HG03571 (cell line): ENCODE measurements around the gene CASP8AP2.
"Not testable (repeated sequence)": the region's sequence is repeated elsewhere in the genome, so short reads cannot be mapped to it uniquely, and the experiment has no call there.

Source experiments
- ATAC-seq: cut with Tn5 transposase; IDR thresholded peaks from one replicate; pipeline ENCODE4 v1.9.1; 2021; ENCODE audit not compliant: unreplicated experiment

Gene CASP8AP2

DNA sequence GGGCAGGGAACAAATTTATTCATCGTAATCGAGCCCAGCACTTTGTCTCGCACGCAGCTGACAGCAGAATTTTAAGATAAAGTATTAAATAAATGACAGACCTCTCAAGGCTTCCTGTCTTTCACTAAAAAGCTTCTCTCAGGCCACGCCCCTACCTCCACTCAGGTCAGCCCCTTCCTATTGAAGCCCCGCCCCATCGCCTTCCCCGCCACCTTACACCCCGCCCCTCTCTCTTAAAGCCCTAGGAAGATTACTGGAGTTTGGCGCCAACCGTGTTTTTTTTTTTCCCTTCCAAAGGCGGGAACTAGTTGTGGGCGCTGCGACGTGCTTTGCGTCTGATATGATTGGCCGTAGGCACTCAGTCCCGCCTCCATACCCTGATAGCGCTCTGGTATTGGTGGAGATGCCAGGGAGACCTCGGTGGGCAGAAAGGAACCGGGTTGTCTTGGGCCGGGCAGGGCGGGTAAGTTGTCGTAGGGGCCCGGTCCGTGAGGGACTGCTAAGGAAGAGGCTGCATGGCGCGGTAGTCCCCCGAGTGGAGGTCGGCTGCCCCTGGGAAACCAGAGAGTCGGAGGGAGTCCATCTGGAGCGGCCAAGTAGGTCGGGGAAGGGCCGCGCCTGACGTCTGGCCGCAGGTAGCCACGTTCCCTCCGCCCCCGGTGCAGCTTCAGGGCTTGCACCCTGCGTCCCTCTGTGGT is at the start of gene CASP8AP2:
Gene CASP8AP2 (plus strand): TSS at position 409 of the 698 bp plus-strand sequence.
- ATAC-seq: peak; percentile 96

DNA sequence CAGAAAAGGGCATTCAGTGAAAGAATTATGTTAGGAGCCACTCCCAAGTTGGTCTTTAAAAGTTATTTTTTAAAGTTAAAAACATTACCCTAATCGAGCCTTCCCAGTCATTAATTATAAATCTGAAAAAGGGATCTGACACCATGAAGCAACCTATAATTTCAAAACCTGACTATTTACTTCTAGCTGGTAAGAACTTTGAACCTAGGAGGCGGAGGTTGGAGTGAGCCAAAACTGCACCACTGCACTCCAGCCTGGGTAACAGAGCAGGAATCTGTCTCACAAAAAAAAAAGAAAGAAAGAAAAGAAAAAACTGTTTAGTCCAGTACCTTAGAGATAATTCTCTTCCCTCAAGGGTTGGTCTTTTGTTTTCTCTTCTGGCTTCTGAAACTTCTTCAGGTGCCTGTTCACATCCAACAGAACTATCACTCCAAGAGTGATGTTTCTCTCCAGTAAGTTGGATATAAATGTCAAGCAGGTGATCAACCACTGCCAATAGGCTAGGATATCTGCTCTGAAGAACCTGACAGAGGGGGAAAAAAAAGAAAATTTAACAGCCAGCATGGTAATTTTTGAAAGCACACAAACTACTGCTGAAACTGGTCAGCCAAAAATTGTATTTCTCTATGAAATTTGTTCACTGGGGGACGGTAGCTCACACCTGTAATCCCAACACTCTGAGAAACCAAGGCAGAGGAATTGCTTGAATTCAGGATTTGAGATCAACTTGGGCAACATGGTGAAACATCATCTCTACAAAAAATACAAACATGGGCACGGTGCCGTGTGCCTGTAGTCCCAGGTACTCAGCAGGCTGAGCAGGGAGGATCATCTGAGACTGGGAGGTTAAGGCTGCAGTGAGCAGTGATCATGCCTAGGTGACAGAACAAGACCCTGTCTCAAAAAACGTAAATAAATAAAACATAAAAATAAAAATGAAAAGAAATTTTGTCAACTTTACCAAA is 48.3 kb upstream of the CASP8AP2 start:
- no peak for ATAC-seq

DNA sequence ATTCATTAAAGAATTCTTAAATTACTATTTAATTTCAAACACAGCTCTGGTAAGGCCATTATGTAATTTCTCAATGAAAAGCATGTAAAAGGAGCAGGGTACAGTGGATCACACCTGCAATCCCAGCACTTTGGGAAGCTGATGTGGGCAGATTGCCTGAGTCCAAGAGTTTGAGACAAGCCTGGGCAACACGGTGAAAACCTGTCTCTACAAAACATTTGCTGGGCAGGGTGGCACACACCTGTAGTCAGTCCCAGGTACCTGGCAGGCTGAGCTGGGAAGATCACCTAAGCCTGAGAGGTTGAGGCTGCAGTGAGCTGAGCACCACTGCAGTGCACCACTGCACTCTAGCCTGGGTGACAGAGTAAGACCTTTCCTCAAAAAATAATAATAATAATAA is 47.5 kb upstream of the CASP8AP2 start:
- no peak for ATAC-seq

DNA sequence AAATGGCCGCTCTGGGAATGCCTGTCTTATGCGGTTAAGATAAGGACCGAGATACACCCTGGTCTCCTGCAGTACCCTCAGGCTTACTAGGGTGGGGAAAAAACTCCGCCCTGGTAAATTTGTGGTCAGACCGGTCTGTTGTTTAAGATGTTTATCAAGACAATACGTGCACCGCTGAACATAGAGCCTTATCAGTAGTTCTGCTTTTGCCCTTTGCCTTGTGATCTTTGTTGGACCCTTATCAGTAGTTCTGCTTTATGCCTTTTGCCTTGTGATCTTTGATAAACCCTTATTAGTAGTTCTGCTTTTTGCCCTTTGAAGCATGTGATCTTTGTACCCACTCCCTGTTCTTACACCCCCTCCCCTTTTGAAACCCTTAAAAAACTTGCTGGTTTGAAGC is 46.4 kb upstream of the CASP8AP2 start:
- ATAC-seq: not testable (repeated sequence)

DNA sequence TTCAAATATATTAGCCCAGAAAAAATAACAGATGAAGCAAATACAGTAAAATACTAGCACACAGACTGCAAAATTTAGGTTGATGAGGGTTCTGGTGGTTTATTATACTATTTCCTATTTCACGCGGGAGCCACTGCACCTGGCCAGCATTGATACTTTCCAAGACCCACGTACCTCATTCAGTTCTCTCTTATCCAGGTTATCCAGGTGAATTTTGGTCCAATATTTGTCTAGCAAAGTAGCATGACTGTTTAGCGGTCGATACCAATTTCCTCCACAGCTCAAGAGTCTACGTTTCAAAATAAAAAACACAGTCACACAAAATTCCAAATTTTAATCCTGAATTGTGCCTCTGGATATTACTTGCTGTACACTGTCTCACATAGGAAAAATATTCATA is 44.8 kb upstream of the CASP8AP2 start:
- no peak for ATAC-seq

DNA sequence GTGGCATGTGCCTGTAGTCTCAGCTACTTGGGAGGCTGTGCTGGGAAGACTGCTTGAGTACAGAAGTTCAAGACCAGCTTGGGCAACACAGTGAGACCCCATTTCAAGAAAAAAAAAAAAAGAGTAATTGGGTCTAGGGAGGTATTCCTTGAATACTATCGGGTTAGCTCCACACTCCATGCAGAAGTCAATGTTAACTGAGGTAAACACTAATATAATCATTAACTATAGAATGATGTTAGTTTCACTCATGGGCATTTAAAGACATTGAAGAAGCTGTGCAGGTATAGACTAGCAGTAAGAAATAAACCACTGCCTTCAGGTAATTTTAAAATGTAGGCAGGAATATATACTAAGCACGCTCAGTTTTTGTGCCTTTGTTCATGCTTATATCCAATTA is 42.7 kb upstream of the CASP8AP2 start:
- ATAC-seq: no peak

DNA sequence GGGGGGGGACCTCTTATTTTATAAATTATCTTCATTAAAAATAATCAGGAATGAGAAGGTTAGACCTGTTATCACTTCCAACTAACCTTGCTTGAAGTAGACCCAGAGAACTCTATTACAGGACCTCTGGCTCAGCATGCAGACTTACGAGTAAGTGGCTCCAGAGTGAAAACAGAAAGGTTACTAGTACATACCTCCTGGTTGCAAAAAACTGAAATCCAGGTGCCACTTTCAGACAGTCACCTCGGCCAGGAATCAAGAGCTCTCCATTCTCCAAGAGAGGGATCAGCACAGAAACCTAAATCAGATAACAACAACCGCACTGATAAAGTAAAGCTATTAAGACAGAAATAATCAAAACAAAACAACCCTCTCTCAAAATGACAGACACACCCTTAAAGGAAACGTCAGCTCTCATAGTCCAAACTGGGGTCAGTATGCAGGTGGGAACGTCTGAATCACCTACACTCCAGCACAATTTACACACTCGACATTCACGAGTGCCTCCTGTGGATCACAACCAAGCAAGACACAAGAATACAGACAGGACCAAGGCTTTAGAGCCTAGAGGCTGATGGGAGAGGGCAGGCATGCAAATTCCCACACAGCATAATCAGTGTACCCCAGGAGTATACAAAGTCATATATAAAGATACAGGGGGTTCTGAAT is 41.9 kb upstream of the CASP8AP2 start:
- ATAC-seq: no peak

DNA sequence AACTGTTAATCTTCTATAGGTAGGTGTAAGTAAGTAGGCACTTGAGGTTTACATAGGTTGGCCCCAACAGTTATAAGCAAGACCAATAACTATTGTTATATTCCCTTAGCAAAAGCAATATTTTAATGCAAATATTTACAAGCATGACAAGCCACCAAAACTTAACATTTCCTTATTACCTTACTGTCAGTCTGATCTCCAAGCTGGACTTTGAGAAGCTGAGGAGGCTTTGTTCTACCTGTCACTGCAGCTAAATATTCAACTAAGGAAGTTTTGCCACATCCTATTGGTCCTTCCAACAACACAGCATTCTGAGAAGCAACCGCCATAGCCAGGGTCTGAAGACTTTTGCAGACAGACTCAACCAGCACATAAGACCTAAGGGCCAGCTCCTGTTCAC is 39.7 kb upstream of the CASP8AP2 start:
- no peak for ATAC-seq

DNA sequence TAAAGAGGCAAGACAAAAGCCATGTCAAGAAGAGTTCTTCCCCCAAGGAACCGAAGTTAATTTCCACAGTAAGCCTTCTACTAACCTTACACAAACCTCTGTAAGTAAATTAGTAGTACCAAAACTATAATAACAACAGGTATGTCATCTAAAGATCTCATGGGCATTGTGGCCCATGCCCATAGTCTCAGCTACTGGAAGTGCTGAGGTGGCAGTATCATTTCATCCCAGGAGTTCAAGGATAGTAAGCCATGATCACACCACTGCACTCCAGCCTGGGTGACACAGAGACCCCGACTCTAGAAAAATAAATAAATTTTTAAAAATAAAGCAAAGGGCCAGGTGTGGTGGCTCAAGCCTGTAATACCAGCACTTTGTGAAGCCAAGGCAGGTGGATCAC is 39.3 kb upstream of the CASP8AP2 start:
- no peak for ATAC-seq

DNA sequence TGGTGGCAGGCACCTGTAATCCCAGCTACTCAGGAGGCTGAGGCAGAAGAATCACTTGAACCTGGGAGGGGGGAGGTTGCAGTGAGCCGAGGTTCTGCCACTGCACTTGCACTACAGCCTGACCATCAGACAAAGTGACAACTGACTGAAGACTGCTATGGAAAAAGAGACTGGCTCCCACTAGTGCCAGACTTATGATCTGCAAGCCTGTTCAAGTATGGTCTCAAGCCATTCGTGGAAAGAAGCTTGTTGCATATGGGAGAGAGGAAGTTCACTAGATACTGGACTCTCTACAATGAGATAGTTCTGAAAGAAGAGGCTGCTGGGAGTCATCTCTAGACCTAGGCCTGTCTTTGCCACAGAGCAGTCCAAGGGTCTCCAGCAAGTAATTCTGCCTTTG is 36.8 kb upstream of the CASP8AP2 start:
- no peak for ATAC-seq

DNA sequence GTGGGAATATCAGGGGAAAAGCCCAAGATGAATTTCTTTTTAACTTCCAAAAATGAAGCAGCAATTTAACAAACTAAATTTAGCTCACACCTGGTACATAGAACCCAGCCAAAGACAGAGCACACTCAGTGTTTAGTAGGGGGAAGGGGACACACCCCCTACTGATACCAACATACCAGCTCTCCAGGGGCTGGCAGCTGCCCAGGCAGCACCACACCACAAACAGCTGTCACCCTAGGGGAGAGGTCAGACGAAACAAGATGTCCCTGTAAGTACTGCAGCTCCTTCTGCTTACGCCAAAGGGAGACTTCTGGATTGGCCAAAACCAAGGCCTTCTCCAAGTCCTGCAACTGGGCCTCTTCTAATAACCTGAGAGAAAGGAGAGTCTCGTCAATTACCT is 36.1 kb upstream of the CASP8AP2 start:
- no peak for ATAC-seq

DNA sequence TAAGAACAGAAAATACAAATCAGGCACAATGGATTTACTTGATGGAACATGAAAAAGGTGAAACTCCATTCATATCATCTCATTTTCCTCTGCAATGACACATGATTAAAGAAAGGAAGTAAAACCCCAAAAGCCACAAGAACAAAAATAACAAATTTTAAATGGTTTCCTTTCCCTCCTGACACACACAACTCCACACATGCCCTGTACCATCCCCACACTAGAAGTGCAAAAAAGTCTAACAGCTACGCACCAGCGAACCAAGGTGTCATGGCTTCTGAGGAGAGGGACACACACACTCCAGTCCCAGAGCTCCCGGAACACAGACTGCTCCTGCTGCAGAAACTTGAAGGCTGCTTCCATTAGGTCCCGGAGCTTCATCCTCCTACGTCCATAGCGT is 35.4 kb upstream of the CASP8AP2 start:
- no peak for ATAC-seq

DNA sequence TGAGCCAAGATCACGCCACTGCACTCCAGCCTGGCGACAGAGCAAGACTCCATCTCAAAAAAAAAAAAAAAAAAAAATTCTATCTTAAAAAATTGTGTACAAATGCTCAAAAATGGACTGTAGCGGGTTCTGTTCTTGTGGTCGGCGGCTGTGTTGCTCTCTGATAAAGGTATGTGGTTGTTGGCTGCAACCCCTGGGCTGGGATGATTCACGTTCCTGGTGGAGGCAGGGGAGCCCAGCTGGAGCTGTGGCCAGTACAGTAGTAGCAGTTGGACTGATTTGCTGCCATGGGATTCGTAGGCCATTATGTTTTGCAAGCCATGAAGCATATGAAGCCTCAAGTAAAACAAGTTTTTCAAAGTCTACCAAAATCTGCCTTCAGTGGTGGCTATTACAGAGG is 32.4 kb upstream of the CASP8AP2 start:
- ATAC-seq: no peak

DNA sequence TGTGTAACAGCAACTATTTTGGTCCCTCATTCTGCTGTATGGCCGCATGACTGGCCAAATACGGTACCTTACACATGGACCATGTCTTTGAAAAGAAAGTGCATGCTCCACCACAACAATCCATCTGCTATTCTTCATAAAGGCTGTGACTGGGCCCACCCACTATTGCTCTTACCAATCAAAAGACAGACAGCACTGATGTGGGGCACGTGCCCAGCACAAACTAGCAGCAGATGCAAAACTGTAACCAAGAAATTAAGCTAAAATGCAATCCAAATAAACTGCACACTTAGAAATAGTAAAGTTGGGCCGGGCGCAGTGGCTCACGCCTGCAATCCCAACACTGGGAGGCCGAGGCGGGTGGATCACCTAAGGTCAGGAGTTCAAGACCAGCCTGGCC is 30.6 kb upstream of the CASP8AP2 start:
- no peak for ATAC-seq

DNA sequence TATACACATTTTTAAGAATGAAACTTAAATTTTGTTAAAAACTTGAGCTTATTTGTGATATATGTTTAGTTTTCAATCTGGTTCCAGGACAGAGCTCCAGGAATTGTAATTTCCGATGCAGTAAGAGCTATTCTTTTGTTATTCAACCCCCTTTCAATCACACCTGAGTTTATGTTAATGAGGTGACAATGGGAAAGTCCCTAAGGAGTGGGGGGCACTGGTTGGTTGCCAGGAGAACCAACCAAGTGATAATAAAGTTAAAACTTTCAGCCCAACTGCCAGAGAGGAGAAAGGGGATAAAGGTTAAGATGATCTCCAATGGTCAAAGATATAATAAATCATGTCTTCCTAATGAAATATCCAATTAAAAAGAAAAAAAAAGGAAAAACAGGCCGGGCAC is 29.9 kb upstream of the CASP8AP2 start:
- ATAC-seq: no peak

DNA sequence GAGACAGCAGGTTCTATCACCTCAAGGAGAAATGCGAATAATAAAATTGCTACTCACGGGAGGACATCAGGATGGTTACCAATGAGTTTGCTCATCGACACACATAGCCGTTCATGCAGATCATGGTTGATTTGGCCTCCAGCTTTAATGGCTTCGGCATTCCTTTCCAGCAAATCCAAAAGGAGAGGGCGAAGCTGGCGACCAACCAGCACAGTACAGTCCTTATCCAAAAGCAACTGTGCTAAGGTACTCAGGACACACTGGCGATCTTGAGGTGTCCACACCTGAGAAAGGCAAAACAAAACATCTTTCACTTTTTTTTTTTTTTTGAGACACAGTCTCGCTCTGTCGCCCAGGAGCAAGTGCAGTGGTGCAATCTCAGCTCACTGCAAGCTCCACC is 26.4 kb upstream of the CASP8AP2 start:
- ATAC-seq: no peak

DNA sequence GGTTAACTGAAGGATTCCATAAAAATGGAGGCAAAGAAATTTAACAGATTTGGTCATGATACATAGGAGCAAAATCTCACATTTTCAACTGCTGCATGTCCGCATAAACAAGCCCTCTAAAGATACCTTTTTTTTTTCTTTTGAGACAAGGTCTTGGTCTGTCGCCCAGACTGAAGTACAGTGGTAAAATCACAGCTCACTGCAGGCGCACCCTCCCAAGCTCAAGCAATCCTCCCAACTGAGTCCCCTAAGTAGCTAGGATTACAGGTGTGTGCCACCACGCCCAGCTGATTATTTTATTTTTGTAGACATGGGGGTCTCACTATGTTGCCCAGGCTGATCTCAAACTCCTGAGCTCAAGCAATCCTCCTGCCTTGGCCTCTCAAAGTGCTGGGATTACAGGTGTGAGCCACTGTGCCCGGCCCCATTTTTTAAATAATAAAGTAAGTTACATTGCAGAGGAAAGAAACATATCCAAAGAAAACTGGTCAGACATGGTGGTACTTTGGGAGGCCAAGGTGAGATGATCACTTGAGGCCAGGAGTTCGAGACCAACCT is 23.8 kb upstream of the CASP8AP2 start:
- ATAC-seq: no peak

DNA sequence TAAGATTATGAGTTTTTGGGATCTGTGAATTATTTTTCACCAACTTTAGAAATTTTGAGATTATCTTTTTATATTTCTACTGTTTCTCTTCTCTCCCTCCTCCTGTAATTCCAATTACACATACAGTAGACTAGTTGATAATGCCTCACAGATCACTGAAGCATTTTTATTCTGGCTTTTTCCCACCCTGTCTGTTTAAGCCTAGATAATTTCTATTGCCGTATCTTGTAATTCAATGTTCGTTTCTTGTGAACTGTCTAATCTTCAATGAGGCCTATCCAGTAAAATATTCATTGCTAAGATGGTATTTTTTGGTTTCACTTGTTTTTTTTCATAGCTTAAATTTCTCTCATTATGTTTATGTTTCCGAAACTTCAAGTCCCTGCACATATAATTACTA is 22.1 kb upstream of the CASP8AP2 start:
- no peak for ATAC-seq

DNA sequence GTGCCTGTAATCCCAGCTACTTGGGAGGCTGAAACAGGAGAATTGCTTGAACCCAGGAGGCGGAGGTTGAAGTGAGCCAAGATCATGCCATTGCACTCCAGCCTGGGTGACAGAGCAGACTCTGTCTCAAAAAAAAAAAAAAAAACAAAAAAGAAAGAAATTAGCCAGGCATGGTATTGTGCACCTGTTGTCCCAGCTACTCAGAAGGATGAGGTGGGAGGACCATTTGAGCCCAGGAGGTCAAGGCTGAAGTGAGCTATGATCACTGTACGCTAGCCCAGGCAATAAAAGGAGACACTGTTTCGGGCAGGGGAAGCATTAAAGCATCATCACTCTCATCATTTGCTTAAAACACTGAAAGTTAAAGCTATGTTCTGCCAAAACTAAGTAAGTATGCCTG is 16.3 kb upstream of the CASP8AP2 start:
- not testable (repeated sequence) for ATAC-seq

DNA sequence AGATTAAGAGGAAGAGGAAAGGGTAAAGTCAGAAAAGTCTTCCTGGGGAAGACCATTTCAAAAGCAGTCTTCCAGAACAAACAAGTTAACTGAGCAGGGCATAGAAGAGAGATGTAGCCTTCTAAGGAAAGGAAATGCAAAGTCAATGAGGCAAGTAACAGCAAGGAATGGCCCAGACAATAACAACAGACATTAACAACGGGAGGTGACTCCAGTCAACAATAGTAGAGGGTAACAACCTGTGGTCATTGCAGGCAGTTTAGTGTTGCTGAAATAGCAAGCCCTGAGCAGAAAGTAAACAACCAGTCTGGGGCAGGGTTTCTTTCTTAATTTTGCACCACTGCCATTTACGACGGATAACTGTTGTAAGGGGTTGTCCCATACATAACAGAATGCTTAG is 12.2 kb upstream of the CASP8AP2 start:
- ATAC-seq: no peak

DNA sequence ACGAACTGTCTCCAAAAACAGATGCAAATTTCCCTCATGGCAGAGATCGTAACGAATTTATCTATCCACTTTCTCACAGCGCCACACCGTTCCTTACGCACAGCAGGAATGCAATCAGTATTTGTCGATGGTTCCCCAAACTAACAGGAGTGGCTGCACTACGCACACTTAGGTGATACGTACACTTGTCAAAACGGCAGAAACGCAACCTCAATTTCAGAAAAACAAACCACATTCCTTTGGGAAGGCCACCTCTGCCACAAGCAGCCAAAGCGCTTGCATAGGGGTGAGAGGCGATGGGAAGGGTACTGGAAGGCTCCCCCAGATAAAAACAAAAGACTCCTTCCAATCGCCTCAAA is 10.7 kb upstream of the CASP8AP2 start:
- peak; percentile 22 for ATAC-seq
